Right atrium auricular region (tissue), 2 donors: ENCODE measurements around the gene CDYL. TPM values are rescaled to one million over a fixed set of nuclear protein-coding genes. Genes with fewer than 3 reads are reported as not detected.

Experiments used
- DNase-seq: peaks from one replicate; pipeline ENCODE4 v3.0.0-alpha.2; 2019; ENCODE audit warnings: low spot score
- H3K27ac ChIP-seq, 2 donors: fragments of 200-600 bp; sonication (generic); 1 replicate in 1 of 2; 2 replicates in 1 of 2; pipeline ENCODE4 v1.5.1; 2016 to 2019
- H3K27me3 ChIP-seq, 2 donors: fragments of 200-600 bp; sonication (generic); one replicate each; pipeline versions ENCODE4 v1.5.1 to v1.6.0; 2017 to 2019
- H3K36me3 ChIP-seq: fragments of 200-600 bp; sonication (generic); one replicate; pipeline ENCODE4 v1.5.1; 2016
- H3K4me1 ChIP-seq, 2 donors: fragments of 200-600 bp; sonication (generic); one replicate each; pipeline versions ENCODE4 v1.5.1 to v1.6.0; 2017 to 2019
- H3K4me3 ChIP-seq, 2 donors: fragments of 200-600 bp; sonication (generic); 1 replicate in 1 of 2; 2 replicates in 1 of 2; pipeline ENCODE4 v1.5.1; 2017 to 2019; ENCODE audit warnings: mild to moderate bottlenecking in 1 of 2, moderate library complexity in 1 of 2
- H3K9me3 ChIP-seq, 2 donors: fragments of 200-600 bp; sonication (generic); one replicate each; pipeline ENCODE4 v1.5.1; 2019
- total RNA-seq, 2 donors: library from RNA; depleted of rRNA; stranded (reverse); fragments of >200 nt; gene quantifications; one replicate each; pipeline ENCODE4 v1.1.0, GENCODE V29; 2016
- TF ChIP-seq, protein P1 (sequence below), 2 donors: fragments of 200-600 bp; sonication (generic); IDR thresholded peaks; one replicate each; pipeline ENCODE4 v1.5.1; 2019; ENCODE audit warnings: antibody characterized with exemption in 2 of 2

CDYL gene
- total RNA-seq, 2 donors from 2014 or later: 23.7 to 28.9 TPM

GRCh38 chr6:4853349-4853748, 77.1 kb downstream of the CDYL start:
- no peaks in the 10 kb centered on the region for H3K36me3 ChIP-seq
- TF ChIP-seq, protein P1, sequence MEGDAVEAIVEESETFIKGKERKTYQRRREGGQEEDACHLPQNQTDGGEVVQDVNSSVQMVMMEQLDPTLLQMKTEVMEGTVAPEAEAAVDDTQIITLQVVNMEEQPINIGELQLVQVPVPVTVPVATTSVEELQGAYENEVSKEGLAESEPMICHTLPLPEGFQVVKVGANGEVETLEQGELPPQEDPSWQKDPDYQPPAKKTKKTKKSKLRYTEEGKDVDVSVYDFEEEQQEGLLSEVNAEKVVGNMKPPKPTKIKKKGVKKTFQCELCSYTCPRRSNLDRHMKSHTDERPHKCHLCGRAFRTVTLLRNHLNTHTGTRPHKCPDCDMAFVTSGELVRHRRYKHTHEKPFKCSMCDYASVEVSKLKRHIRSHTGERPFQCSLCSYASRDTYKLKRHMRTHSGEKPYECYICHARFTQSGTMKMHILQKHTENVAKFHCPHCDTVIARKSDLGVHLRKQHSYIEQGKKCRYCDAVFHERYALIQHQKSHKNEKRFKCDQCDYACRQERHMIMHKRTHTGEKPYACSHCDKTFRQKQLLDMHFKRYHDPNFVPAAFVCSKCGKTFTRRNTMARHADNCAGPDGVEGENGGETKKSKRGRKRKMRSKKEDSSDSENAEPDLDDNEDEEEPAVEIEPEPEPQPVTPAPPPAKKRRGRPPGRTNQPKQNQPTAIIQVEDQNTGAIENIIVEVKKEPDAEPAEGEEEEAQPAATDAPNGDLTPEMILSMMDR (IDR thresholded peaks at IDR 0.05): no peak
- no peak overlapping the region for H3K4me3 ChIP-seq
- no peak overlapping the region for H3K27ac ChIP-seq
- no peaks in the 10 kb centered on the region for H3K27me3 ChIP-seq
- DNase-seq: no peak
- H3K4me1 ChIP-seq: peaks cover 3 to 25% of the 10 kb centered on the region in 2 donors
- H3K9me3 ChIP-seq: no peaks in the 10 kb centered on the region

- Histone ChIP-seq H3K36me3 (no peaks in the 10 kb centered on the region), H3K27ac (no peak overlapping the region), H3K9me3 (no peaks in the 10 kb centered on the region), H3K27me3 (no peaks in the 10 kb centered on the region), H3K4me1 (peaks cover 2 to 19% of the 10 kb centered on the region in 2 donors), H3K4me3 (no peak overlapping the region)
- TF ChIP-seq, protein P1 (IDR thresholded peaks at IDR 0.05): no peak
- no peak for DNase-seq
Observed at GRCh38 chr6:4853782-4854511, 77.7 kb downstream of the CDYL start.

GRCh38 chr6:4856785-4857184, 80.6 kb downstream of the CDYL start:
- Histone ChIP-seq H3K4me3 (no peak overlapping the region), H3K36me3 (no peaks in the 10 kb centered on the region), H3K27ac (no peak overlapping the region), H3K4me1 (peaks cover 0 to 16% of the 10 kb centered on the region in 2 donors), H3K9me3 (no peaks in the 10 kb centered on the region), H3K27me3 (no peaks in the 10 kb centered on the region)
- DNase-seq: no peak
- TF ChIP-seq, protein P1 (IDR thresholded peaks at IDR 0.05): peak in 1 of 2 donors; percentile 18

- Histone ChIP-seq H3K4me1 (peaks cover 0 to 16% of the 10 kb centered on the region in 2 donors), H3K27me3 (no peaks in the 10 kb centered on the region), H3K27ac (no peak overlapping the region), H3K9me3 (peaks cover 0 to 7% of the 10 kb centered on the region in 2 donors), H3K36me3 (no peaks in the 10 kb centered on the region), H3K4me3 (no peak overlapping the region)
- TF ChIP-seq, protein P1 (IDR thresholded peaks at IDR 0.05): no peak
- DNase-seq: no peak
Observed at GRCh38 chr6:4858194-4859015, 82.2 kb downstream of the CDYL start.

GRCh38 chr6:4860387-4860786, 84.2 kb downstream of the CDYL start:
- Histone ChIP-seq H3K36me3 (no peaks in the 10 kb centered on the region), H3K4me3 (no peak overlapping the region), H3K27me3 (no peaks in the 10 kb centered on the region), H3K9me3 (peaks cover 0 to 19% of the 10 kb centered on the region in 2 donors), H3K27ac (no peak overlapping the region), H3K4me1 (peaks cover 0 to 7% of the 10 kb centered on the region in 2 donors)
- no peak for DNase-seq
- TF ChIP-seq, protein P1 (IDR thresholded peaks at IDR 0.05): no peak
